ENCODE measurements around the gene ASTN2.

- TF ChIP-seq CTCF (IDR thresholded peaks at IDR 0.05) (no peak), EP300 (IDR thresholded peaks at IDR 0.05) (no peak), POLR2A (IDR thresholded peaks at IDR 0.05) (no peak)
Measured at GRCh38 chr9:117341151-117341550, 73.7 kb downstream of the ASTN2 start.
